WTC11 (cell line): ENCODE results near the gene CDK2. TPM values are rescaled to one million over a fixed set of nuclear protein-coding genes. Genes with fewer than 3 reads are reported as not detected.

ENCODE experiments used
- ATAC-seq: fragments of 200-7000 bp; cut with Tn5 transposase; 2 replicates; pipeline ENCODE4 v1.10.0; 2021; ENCODE audit warnings: mild to moderate bottlenecking, moderate library complexity
- CTCF ChIA-PET: fragments of 300-600 bp; sonication (Branson Sonifier 250); formaldehyde crosslinking; loops from one replicate; lab custom pipeline; 2021; ENCODE audit warnings: antibody characterized with exemption; lab: Charles Lee
- POLR2A ChIA-PET: fragments of 350-600 bp; sonication (Branson Sonifier 250); formaldehyde crosslinking; loops from one replicate; lab custom pipeline; 2021; ENCODE audit warnings: antibody characterized with exemption; lab: Charles Lee
- DNase-seq: peaks from one replicate; pipeline ENCODE4 v3.0.0; 2021; ENCODE audit warnings: low spot score
- H3K27ac Mint-ChIP-seq: 2 replicates; pipeline ENCODE4 v1.8.0; 2021; ENCODE audit warnings: mixed read lengths
- H3K27me3 Mint-ChIP-seq: 2 replicates; pipeline ENCODE4 v1.8.0; 2021; ENCODE audit warnings: low read depth, mild to moderate bottlenecking, moderate library complexity, mixed read lengths
- H3K36me3 Mint-ChIP-seq: 2 replicates; pipeline ENCODE4 v1.8.0; 2021; ENCODE audit warnings: mixed read lengths
- H3K4me1 Mint-ChIP-seq: 2 replicates; pipeline ENCODE4 v1.8.0; 2022; ENCODE audit warnings: mixed read lengths
- H3K4me3 Mint-ChIP-seq: 2 replicates; pipeline ENCODE4 v1.8.0; 2021; ENCODE audit warnings: mild to moderate bottlenecking, moderate library complexity, mixed read lengths
- H3K9me3 Mint-ChIP-seq: 2 replicates; pipeline ENCODE4 v1.8.0; 2021; ENCODE audit warnings: mixed read lengths
- AR ChIP-seq: fragments of 250-450 bp; sonication (Bioruptor Pico); IDR thresholded peaks from 2 replicates; pipeline ENCODE4 v1.9.0; 2021; ENCODE audit warnings: mild to moderate bottlenecking
- ATF6 ChIP-seq: sonication (generic); formaldehyde crosslinking; IDR thresholded peaks from 2 replicates; pipeline ENCODE4 v1.8.1; 2023; ENCODE audit warnings: mild to moderate bottlenecking, missing genetic modification reagents
- E2F1 ChIP-seq: sonication (generic); formaldehyde crosslinking; IDR thresholded peaks from 2 replicates; pipeline ENCODE4 v1.8.0; 2022; ENCODE audit warnings: mild to moderate bottlenecking, missing genetic modification reagents
- E2F5 ChIP-seq: sonication (generic); formaldehyde crosslinking; IDR thresholded peaks from 2 replicates; pipeline ENCODE4 v1.8.1; 2022; ENCODE audit warnings: mild to moderate bottlenecking, moderate library complexity, missing genetic modification reagents
- EMX1 ChIP-seq: fragments of 250-450 bp; sonication (Bioruptor Pico); IDR thresholded peaks from 2 replicates; pipeline ENCODE4 v1.8.0; 2021; ENCODE audit warnings: mild to moderate bottlenecking
- KAT7 ChIP-seq: sonication (generic); formaldehyde crosslinking; IDR thresholded peaks from 2 replicates; pipeline ENCODE4 v1.8.1; 2023; ENCODE audit warnings: missing genetic modification reagents, mild to moderate bottlenecking, borderline replicate concordance
- RELA ChIP-seq: sonication (generic); formaldehyde crosslinking; IDR thresholded peaks from 2 replicates; pipeline ENCODE4 v1.8.1; 2022; ENCODE audit warnings: missing genetic modification reagents, mild to moderate bottlenecking, borderline replicate concordance
- RORB ChIP-seq: fragments of 250-450 bp; sonication (Bioruptor Pico); IDR thresholded peaks from 2 replicates; pipeline ENCODE4 v1.9.0; 2021; ENCODE audit warnings: mild to moderate bottlenecking
- STAT6 ChIP-seq: sonication (generic); formaldehyde crosslinking; conservative IDR thresholded peaks from 2 replicates; pipeline ENCODE4 v1.8.1; 2023; ENCODE audit warnings: mild to moderate bottlenecking, low read depth, missing genetic modification reagents, moderate library complexity
- TEAD1 ChIP-seq: sonication (generic); formaldehyde crosslinking; IDR thresholded peaks from 2 replicates; pipeline ENCODE4 v1.8.0; 2022; ENCODE audit warnings: mild to moderate bottlenecking, missing genetic modification reagents
- TP53 ChIP-seq: sonication (generic); formaldehyde crosslinking; IDR thresholded peaks from 2 replicates; pipeline ENCODE4 v1.8.1; 2023; ENCODE audit warnings: mild to moderate bottlenecking, missing genetic modification reagents
- USF2 ChIP-seq: sonication (generic); formaldehyde crosslinking; IDR thresholded peaks from 2 replicates; pipeline ENCODE4 v1.8.1; 2023; ENCODE audit warnings: mild to moderate bottlenecking, missing genetic modification reagents, moderate library complexity
- ZNF138 ChIP-seq: sonication (generic); formaldehyde crosslinking; conservative IDR thresholded peaks from 2 replicates; pipeline ENCODE4 v1.8.1; 2022; ENCODE audit warnings: mild to moderate bottlenecking, moderate library complexity, missing genetic modification reagents
- ZNF263 ChIP-seq: sonication (generic); formaldehyde crosslinking; IDR thresholded peaks from 2 replicates; pipeline ENCODE4 v1.8.1; 2022; ENCODE audit warnings: low read depth, mild to moderate bottlenecking, moderate library complexity, missing genetic modification reagents
- total RNA-seq: library from RNA; stranded (reverse); gene quantifications from 3 replicates; pipeline ENCODE4 v1.2.3, GENCODE V29; 2021

Gene CDK2
- total RNA-seq, 1 experiment from 2014 or later, result 43.1 TPM

- H3K4me3 Mint-ChIP-seq, result peak overlapping the region; percentile 85
- TF ChIP-seq EMX1 (CRISPR knock-in tag), result no peak
- no peak for TF ChIP-seq E2F5
- no peak for TF ChIP-seq E2F1 (CRISPR knock-in tag)
- no peak for TF ChIP-seq RELA (CRISPR knock-in tag)
- TF ChIP-seq USF2 (CRISPR knock-in tag), result no peak
- TF ChIP-seq ZNF138 (CRISPR knock-in tag), result no peak
- TF ChIP-seq AR (CRISPR knock-in tag), result no peak
- TF ChIP-seq ATF6 (CRISPR knock-in tag), result no peak
- no peak for TF ChIP-seq RORB (CRISPR knock-in tag)
- TF ChIP-seq TEAD1, result no peak
- TF ChIP-seq KAT7, result no peak
- no peak for TF ChIP-seq ZNF263 (CRISPR knock-in tag)
- TF ChIP-seq TP53 (CRISPR knock-in tag), result no peak
- no peak for TF ChIP-seq STAT6
- no peak for ATAC-seq
- POLR2A ChIA-PET, result interaction anchor here (1.0 kb wide), 2 partner anchors 40 to 116 kb away, joined by 3 read pairs; partner anchors contain the start of genes RAB5B and SARNP
- no peak overlapping the region for H3K27ac Mint-ChIP-seq
- no peak for DNase-seq
- peaks cover 32% of the 10 kb centered on the region for H3K4me1 Mint-ChIP-seq
- no peaks in the 10 kb centered on the region for H3K36me3 Mint-ChIP-seq
- no peaks in the 10 kb centered on the region for H3K9me3 Mint-ChIP-seq
- CTCF ChIA-PET, result interaction anchor here (4.9 kb wide), 1 partner anchor 195 kb away, joined by 40 read pairs; no protein-coding TSS in a partner anchor
- peaks cover 59% of the 10 kb centered on the region for H3K27me3 Mint-ChIP-seq
These were observed 33.3 kb upstream of the CDK2 start for GRCh38 chr12:55933169-55933798.
